CD4-positive, CD25-positive, alpha-beta regulatory T cell (primary cell): ENCODE data around the gene HOXC11. TPM values are rescaled to one million over a fixed set of nuclear protein-coding genes. Genes with fewer than 3 reads are reported as not detected.

Experiments
- ATAC-seq, 2 donors: fragments of 150-1000 bp; cut with Tn5 transposase; one replicate each; pipeline ENCODE4 v1.10.0; 2021; ENCODE audit warnings: low read depth in 2 of 2, moderate number of reproducible peaks in 2 of 2, moderate library complexity in 1 of 2
- DNase-seq, 3 donors: peaks; one replicate each; pipeline versions ENCODE4 v3.0.0 to v3.0.0-alpha.2; 2012 to 2022; ENCODE audit warnings: mixed read lengths in 1 of 3
- H3K27ac ChIP-seq: one replicate; pipeline ENCODE4 v1.7.0; 2013; ENCODE audit warnings: mild to moderate bottlenecking, low read length; ENCODE audit not compliant: insufficient read depth, poor library complexity, severe bottlenecking
- H3K27me3 ChIP-seq: one replicate; pipeline ENCODE4 v1.7.0; 2013; ENCODE audit warnings: low read length; ENCODE audit not compliant: control insufficient read depth, insufficient read depth
- H3K36me3 ChIP-seq: one replicate; pipeline ENCODE4 v1.7.0; 2013; ENCODE audit warnings: mild to moderate bottlenecking, low read length, moderate library complexity; ENCODE audit not compliant: control insufficient read depth, insufficient read depth
- H3K4me1 ChIP-seq: 2 replicates; pipeline ENCODE4 v1.7.0; 2013; ENCODE audit warnings: mild to moderate bottlenecking, low read length; ENCODE audit not compliant: insufficient read depth, control insufficient read depth, poor library complexity, severe bottlenecking
- H3K4me3 ChIP-seq: one replicate; pipeline ENCODE4 v1.7.0; 2013; ENCODE audit warnings: low read depth, mild to moderate bottlenecking, low read length, moderate library complexity
- H3K9me3 ChIP-seq, 2 experiments: 1 replicate in 1 of 2; 2 replicates in 1 of 2; pipeline ENCODE4 v1.7.0; 2013; ENCODE audit warnings: low read length in 2 of 2, mild to moderate bottlenecking in 1 of 2, moderate library complexity in 1 of 2; ENCODE audit not compliant: control insufficient read depth in 2 of 2
- H3K27ac Mint-ChIP-seq, 3 donors: one replicate each; pipeline ENCODE4 v1.8.0; 2020 to 2022; ENCODE audit warnings: mild to moderate bottlenecking in 3 of 3, mixed read lengths in 3 of 3, moderate library complexity in 2 of 3
- H3K27me3 Mint-ChIP-seq: one replicate; pipeline ENCODE4 v1.8.0; 2022; ENCODE audit warnings: mild to moderate bottlenecking, mixed read lengths
- H3K36me3 Mint-ChIP-seq: one replicate; pipeline ENCODE4 v1.8.0; 2020; ENCODE audit warnings: mixed read lengths
- H3K4me1 Mint-ChIP-seq, 4 donors: one replicate each; pipeline ENCODE4 v1.8.0; 2020 to 2022; ENCODE audit warnings: mixed read lengths in 4 of 4, mild to moderate bottlenecking in 1 of 4
- H3K4me3 Mint-ChIP-seq, 4 donors: one replicate each; pipeline ENCODE4 v1.8.0; 2020 to 2022; ENCODE audit warnings: mild to moderate bottlenecking in 4 of 4, mixed read lengths in 4 of 4, moderate library complexity in 3 of 4
- H3K9me3 Mint-ChIP-seq, 7 donors: one replicate each; pipeline ENCODE4 v1.8.0; 2020 to 2022; ENCODE audit warnings: mixed read lengths in 7 of 7, mild to moderate bottlenecking in 3 of 7, moderate library complexity in 2 of 7
- polyA plus RNA-seq, 4 donors: library from polyadenylated mRNA; unstranded; fragments of 300-500 nt; fragmentation: Illumina TruSeq; gene quantifications; one replicate each; pipeline ENCODE4 v1.2.3, GENCODE V29; 2021
- total RNA-seq: library from RNA; stranded (reverse); gene quantifications from one replicate; pipeline ENCODE4 v1.2.3, GENCODE V29; 2022

Gene HOXC11
- total and polyA plus RNA-seq, 5 donors from 2014 or later: not detected

- Mint-ChIP-seq H3K27me3 (peaks cover 94% of the 10 kb centered on the region), H3K9me3 (peaks cover 0 to 13% (median 0%) of the 10 kb centered on the region in 7 donors), H3K27ac (no peak overlapping the region), H3K4me3 (peak overlapping the region in 1 of 4 donors; percentile 45), H3K4me1 (peaks cover 6 to 44% (median 15%) of the 10 kb centered on the region in 4 donors), H3K36me3 (no peaks in the 10 kb centered on the region)
- ATAC-seq (no peak), DNase-seq (no peak)
- no peak overlapping the region for H3K27ac ChIP-seq
- H3K27me3 ChIP-seq: peaks cover 61% of the 10 kb centered on the region
- H3K4me1 ChIP-seq: peaks cover 32% of the 10 kb centered on the region
- no peak overlapping the region for H3K4me3 ChIP-seq
- H3K9me3 ChIP-seq: no peaks in the 10 kb centered on the region
- H3K36me3 ChIP-seq: no peaks in the 10 kb centered on the region
Measured at GRCh38 chr12:54007538-54008259, 34.8 kb downstream of the HOXC11 start.

- no peak for DNase-seq
- no peaks in the 10 kb centered on the region for H3K36me3 ChIP-seq
- no peak overlapping the region for H3K27ac ChIP-seq
- Mint-ChIP-seq H3K27ac (no peak overlapping the region), H3K4me1 (peaks cover 6 to 47% (median 15%) of the 10 kb centered on the region in 4 donors), H3K36me3 (no peaks in the 10 kb centered on the region), H3K9me3 (peaks cover 0 to 13% (median 0%) of the 10 kb centered on the region in 7 donors), H3K27me3 (peaks cover 94% of the 10 kb centered on the region), H3K4me3 (peak overlapping the region in 2 of 4 donors; percentile 45 to 46)
- H3K4me1 ChIP-seq: peaks cover 32% of the 10 kb centered on the region
- H3K27me3 ChIP-seq: peaks cover 62% of the 10 kb centered on the region
- H3K9me3 ChIP-seq: no peaks in the 10 kb centered on the region
- no peak overlapping the region for H3K4me3 ChIP-seq
- ATAC-seq: no peak
Measured at GRCh38 chr12:54008260-54008552, 35.3 kb downstream of the HOXC11 start.

GRCh38 chr12:54009171-54010052 lies 36.5 kb downstream of the HOXC11 start:
- Histone ChIP-seq H3K4me3 (no peak overlapping the region), H3K27me3 (peaks cover 65% of the 10 kb centered on the region), H3K4me1 (peaks cover 36% of the 10 kb centered on the region), H3K9me3 (no peaks in the 10 kb centered on the region), H3K36me3 (no peaks in the 10 kb centered on the region), H3K27ac (no peak overlapping the region)
- H3K27me3 Mint-ChIP-seq: peaks cover 94% of the 10 kb centered on the region
- ATAC-seq: no peak
- peaks cover 0 to 13% (median 0%) of the 10 kb centered on the region in 7 donors for H3K9me3 Mint-ChIP-seq
- H3K36me3 Mint-ChIP-seq: no peaks in the 10 kb centered on the region
- peak overlapping the region in 3 of 4 donors; percentile 48 to 77 (median 57) for H3K4me3 Mint-ChIP-seq
- no peak for DNase-seq
- H3K4me1 Mint-ChIP-seq: peaks cover 6 to 48% (median 15%) of the 10 kb centered on the region in 4 donors
- no peak overlapping the region for H3K27ac Mint-ChIP-seq

- H3K27me3 Mint-ChIP-seq: peaks cover 94% of the 10 kb centered on the region
- no peak overlapping the region for H3K27ac Mint-ChIP-seq
- H3K27ac ChIP-seq: no peak overlapping the region
- H3K4me1 ChIP-seq: peaks cover 40% of the 10 kb centered on the region
- no peaks in the 10 kb centered on the region for H3K36me3 Mint-ChIP-seq
- DNase-seq (no peak), ATAC-seq (no peak)
- H3K9me3 ChIP-seq: no peaks in the 10 kb centered on the region
- H3K27me3 ChIP-seq: peaks cover 61% of the 10 kb centered on the region
- no peaks in the 10 kb centered on the region for H3K36me3 ChIP-seq
- peaks cover 6 to 56% (median 19%) of the 10 kb centered on the region in 4 donors for H3K4me1 Mint-ChIP-seq
- peak overlapping the region in 1 of 4 donors; percentile 49 for H3K4me3 Mint-ChIP-seq
- H3K4me3 ChIP-seq: no peak overlapping the region
- H3K9me3 Mint-ChIP-seq: peaks cover 0 to 13% (median 0%) of the 10 kb centered on the region in 7 donors
Measured at GRCh38 chr12:54010053-54010971, 37.4 kb downstream of the HOXC11 start.

- H3K27ac ChIP-seq: no peak overlapping the region
- no peak overlapping the region for H3K27ac Mint-ChIP-seq
- H3K9me3 Mint-ChIP-seq: peaks cover 0 to 13% (median 0%) of the 10 kb centered on the region in 7 donors
- H3K27me3 ChIP-seq: peaks cover 68% of the 10 kb centered on the region
- no peak overlapping the region for H3K4me3 ChIP-seq
- H3K4me1 ChIP-seq: peaks cover 35% of the 10 kb centered on the region
- ATAC-seq (no peak), DNase-seq (no peak)
- H3K36me3 ChIP-seq: no peaks in the 10 kb centered on the region
- peaks cover 4 to 50% (median 16%) of the 10 kb centered on the region in 4 donors for H3K4me1 Mint-ChIP-seq
- H3K9me3 ChIP-seq: no peaks in the 10 kb centered on the region
- peak overlapping the region in 1 of 4 donors; percentile 6 for H3K4me3 Mint-ChIP-seq
- H3K27me3 Mint-ChIP-seq: peaks cover 94% of the 10 kb centered on the region
- no peaks in the 10 kb centered on the region for H3K36me3 Mint-ChIP-seq
Measured at GRCh38 chr12:54010972-54011664, 38.2 kb downstream of the HOXC11 start.

GRCh38 chr12:54011665-54012532 lies 39.0 kb downstream of the HOXC11 start:
- no peak overlapping the region for H3K4me3 Mint-ChIP-seq
- peaks cover 30% of the 10 kb centered on the region for H3K4me1 ChIP-seq
- no peak overlapping the region for H3K27ac Mint-ChIP-seq
- peaks cover 66% of the 10 kb centered on the region for H3K27me3 ChIP-seq
- peaks cover 0 to 13% (median 0%) of the 10 kb centered on the region in 7 donors for H3K9me3 Mint-ChIP-seq
- no peak overlapping the region for H3K27ac ChIP-seq
- no peaks in the 10 kb centered on the region for H3K36me3 ChIP-seq
- H3K9me3 ChIP-seq: no peaks in the 10 kb centered on the region
- no peaks in the 10 kb centered on the region for H3K36me3 Mint-ChIP-seq
- no peak for ATAC-seq
- H3K27me3 Mint-ChIP-seq: peaks cover 94% of the 10 kb centered on the region
- DNase-seq: no peak
- peaks cover 0 to 42% (median 14%) of the 10 kb centered on the region in 4 donors for H3K4me1 Mint-ChIP-seq
- H3K4me3 ChIP-seq: no peak overlapping the region
